Activated naive CD4-positive, alpha-beta T cell treated with anti-CD3 and anti-CD28 coated beads, Interleukin-2, amount 10 ng/mL, durations not matched to agents 7 days and 5 days (primary cell): ENCODE data around the gene CFAP410.

Source experiments
- CTCF ChIA-PET: fragments of 350-600 bp; sonication (Branson Sonifier 250); formaldehyde crosslinking; loops from one replicate; lab custom pipeline; 2021; ENCODE audit warnings: antibody characterized with exemption; lab: Charles Lee
- DNase-seq: peaks from one replicate; pipeline ENCODE4 v3.0.0-alpha.2; 2020
- H3K27ac Mint-ChIP-seq: one replicate; pipeline ENCODE4 v1.8.0; 2021; ENCODE audit warnings: mild to moderate bottlenecking, moderate library complexity, mixed read lengths
- H3K27me3 Mint-ChIP-seq: one replicate; pipeline ENCODE4 v1.8.0; 2021; ENCODE audit warnings: mild to moderate bottlenecking, mixed read lengths
- H3K36me3 Mint-ChIP-seq: one replicate; pipeline ENCODE4 v1.8.0; 2021; ENCODE audit warnings: mixed read lengths
- H3K4me1 Mint-ChIP-seq: one replicate; pipeline ENCODE4 v1.8.0; 2021; ENCODE audit warnings: mixed read lengths
- H3K4me3 Mint-ChIP-seq: one replicate; pipeline ENCODE4 v1.8.0; 2021; ENCODE audit warnings: mild to moderate bottlenecking, moderate library complexity, mixed read lengths
- H3K9me3 Mint-ChIP-seq: one replicate; pipeline ENCODE4 v1.8.0; 2021; ENCODE audit warnings: mixed read lengths

Gene CFAP410

GRCh38 chr21:44338971-44339910 lies at the start of gene CFAP410:
CFAP410 (minus strand) TSS chr21:44339390; CDS start chr21:44339194, 196 bp downstream.
- CTCF ChIA-PET = no interaction called here
- H3K36me3 Mint-ChIP-seq = no peaks in the 10 kb centered on the region
- peaks cover 27% of the 10 kb centered on the region for H3K4me1 Mint-ChIP-seq
- H3K4me3 Mint-ChIP-seq = peak within 1 kb of the TSS; percentile 97
- H3K9me3 Mint-ChIP-seq = no peaks in the 10 kb centered on the region
- DNase-seq = peak; percentile 95
- peaks cover 11% of the 10 kb centered on the region for H3K27me3 Mint-ChIP-seq
- peak within 1 kb of the TSS; percentile 98 for H3K27ac Mint-ChIP-seq

- CTCF ChIA-PET = no interaction called here
- no peak for DNase-seq
- Mint-ChIP-seq H3K27ac (no peak overlapping the region), H3K4me1 (no peaks in the 10 kb centered on the region), H3K36me3 (peaks cover 61% of the 10 kb centered on the region), H3K9me3 (peaks cover 34% of the 10 kb centered on the region), H3K4me3 (no peak overlapping the region), H3K27me3 (no peaks in the 10 kb centered on the region)
These were observed 45.8 kb upstream of the CFAP410 start for GRCh38 chr21:44384968-44385367.

- Mint-ChIP-seq H3K9me3 (peaks cover 34% of the 10 kb centered on the region), H3K36me3 (peaks cover 64% of the 10 kb centered on the region), H3K27ac (no peak overlapping the region), H3K27me3 (no peaks in the 10 kb centered on the region), H3K4me3 (no peak overlapping the region), H3K4me1 (no peaks in the 10 kb centered on the region)
- DNase-seq = no peak
- CTCF ChIA-PET = no interaction called here
These were observed 44.0 kb upstream of the CFAP410 start for GRCh38 chr21:44383216-44383615.

- Mint-ChIP-seq H3K4me1 (no peaks in the 10 kb centered on the region), H3K27me3 (no peaks in the 10 kb centered on the region), H3K36me3 (peaks cover 69% of the 10 kb centered on the region), H3K9me3 (peaks cover 34% of the 10 kb centered on the region), H3K27ac (no peak overlapping the region), H3K4me3 (no peak overlapping the region)
- CTCF ChIA-PET = no interaction called here
- DNase-seq = no peak
These were observed 43.3 kb upstream of the CFAP410 start for GRCh38 chr21:44382536-44382935.

GRCh38 chr21:44381874-44382273 lies 42.7 kb upstream of the CFAP410 start:
- Mint-ChIP-seq H3K4me1 (no peaks in the 10 kb centered on the region), H3K36me3 (peaks cover 73% of the 10 kb centered on the region), H3K4me3 (no peak overlapping the region), H3K27me3 (no peaks in the 10 kb centered on the region), H3K27ac (no peak overlapping the region), H3K9me3 (peaks cover 32% of the 10 kb centered on the region)
- DNase-seq = no peak
- CTCF ChIA-PET = no interaction called here

GRCh38 chr21:44380876-44381275 lies 41.7 kb upstream of the CFAP410 start:
- CTCF ChIA-PET = no interaction called here
- Mint-ChIP-seq H3K36me3 (peaks cover 81% of the 10 kb centered on the region), H3K27ac (no peak overlapping the region), H3K9me3 (peaks cover 27% of the 10 kb centered on the region), H3K4me1 (peaks cover 6% of the 10 kb centered on the region), H3K4me3 (no peak overlapping the region), H3K27me3 (peaks cover 2% of the 10 kb centered on the region)
- DNase-seq = no peak

- Mint-ChIP-seq H3K4me3 (no peak overlapping the region), H3K27ac (no peak overlapping the region), H3K4me1 (peaks cover 13% of the 10 kb centered on the region), H3K9me3 (peaks cover 23% of the 10 kb centered on the region), H3K27me3 (peaks cover 6% of the 10 kb centered on the region), H3K36me3 (peaks cover 81% of the 10 kb centered on the region)
- CTCF ChIA-PET = no interaction called here
- DNase-seq = no peak
These were observed 41.0 kb upstream of the CFAP410 start for GRCh38 chr21:44379991-44380865.

GRCh38 chr21:44379515-44379848 lies 40.3 kb upstream of the CFAP410 start:
- H3K36me3 Mint-ChIP-seq = peaks cover 81% of the 10 kb centered on the region
- peaks cover 19% of the 10 kb centered on the region for H3K9me3 Mint-ChIP-seq
- no peak for DNase-seq
- H3K4me1 Mint-ChIP-seq = peaks cover 20% of the 10 kb centered on the region
- CTCF ChIA-PET = no interaction called here
- H3K27ac Mint-ChIP-seq = no peak overlapping the region
- peaks cover 10% of the 10 kb centered on the region for H3K27me3 Mint-ChIP-seq
- no peak overlapping the region for H3K4me3 Mint-ChIP-seq

GRCh38 chr21:44378646-44379514 lies 39.7 kb upstream of the CFAP410 start:
- peaks cover 26% of the 10 kb centered on the region for H3K4me1 Mint-ChIP-seq
- peaks cover 81% of the 10 kb centered on the region for H3K36me3 Mint-ChIP-seq
- peaks cover 10% of the 10 kb centered on the region for H3K27me3 Mint-ChIP-seq
- no peak overlapping the region for H3K27ac Mint-ChIP-seq
- H3K9me3 Mint-ChIP-seq = peaks cover 17% of the 10 kb centered on the region
- H3K4me3 Mint-ChIP-seq = no peak overlapping the region
- CTCF ChIA-PET = no interaction called here
- DNase-seq = no peak

- no peak overlapping the region for H3K4me3 Mint-ChIP-seq
- peaks cover 16% of the 10 kb centered on the region for H3K9me3 Mint-ChIP-seq
- no peak overlapping the region for H3K27ac Mint-ChIP-seq
- CTCF ChIA-PET = interaction anchor here (1.0 kb wide), 1 partner anchor 10 kb away, joined by 3 read pairs; no protein-coding TSS in a partner anchor
- H3K36me3 Mint-ChIP-seq = peaks cover 79% of the 10 kb centered on the region
- peaks cover 32% of the 10 kb centered on the region for H3K4me1 Mint-ChIP-seq
- DNase-seq = no peak
- peaks cover 10% of the 10 kb centered on the region for H3K27me3 Mint-ChIP-seq
These were observed 38.9 kb upstream of the CFAP410 start for GRCh38 chr21:44377922-44378645.

GRCh38 chr21:44377201-44377921 lies 38.2 kb upstream of the CFAP410 start:
- no peak overlapping the region for H3K4me3 Mint-ChIP-seq
- peaks cover 16% of the 10 kb centered on the region for H3K9me3 Mint-ChIP-seq
- H3K27me3 Mint-ChIP-seq = peaks cover 10% of the 10 kb centered on the region
- H3K36me3 Mint-ChIP-seq = peaks cover 78% of the 10 kb centered on the region
- H3K27ac Mint-ChIP-seq = no peak overlapping the region
- DNase-seq = no peak
- H3K4me1 Mint-ChIP-seq = peaks cover 35% of the 10 kb centered on the region
- CTCF ChIA-PET = interaction anchor here (1.0 kb wide), 1 partner anchor 11 kb away, joined by 3 read pairs; no protein-coding TSS in a partner anchor

GRCh38 chr21:44376606-44377005 lies 37.4 kb upstream of the CFAP410 start:
- Mint-ChIP-seq H3K9me3 (peaks cover 14% of the 10 kb centered on the region), H3K4me3 (no peak overlapping the region), H3K36me3 (peaks cover 78% of the 10 kb centered on the region), H3K27me3 (peaks cover 10% of the 10 kb centered on the region), H3K27ac (no peak overlapping the region), H3K4me1 (peaks cover 35% of the 10 kb centered on the region)
- DNase-seq = no peak
- CTCF ChIA-PET = interaction anchor here (1.0 kb wide), 1 partner anchor 12 kb away, joined by 3 read pairs; no protein-coding TSS in a partner anchor
